ENCODE measurements around the gene SCN9A.
"Not testable (repeated sequence)": the region's sequence is repeated elsewhere in the genome, so short reads cannot be mapped to it uniquely, and the experiment has no call there.

Gene SCN9A

GRCh38 chr2:166332106-166332505, 43.6 kb downstream of the SCN9A start:
- DNase-seq, result no peak

GRCh38 chr2:166331468-166331867, 44.3 kb downstream of the SCN9A start:
- DNase-seq, result no peak

- DNase-seq, result no peak
Observed at GRCh38 chr2:166329465-166329864, 46.3 kb downstream of the SCN9A start.

GRCh38 chr2:166328147-166328546, 47.6 kb downstream of the SCN9A start:
- DNase-seq, result no peak

- no peak for DNase-seq
Observed at GRCh38 chr2:166321076-166321475, 54.7 kb downstream of the SCN9A start.

GRCh38 chr2:166314022-166314759, 61.6 kb downstream of the SCN9A start:
- no peak for DNase-seq

GRCh38 chr2:166312863-166313262, 62.9 kb downstream of the SCN9A start:
- not testable (repeated sequence) for DNase-seq

GRCh38 chr2:166307326-166307725, 68.4 kb downstream of the SCN9A start:
- DNase-seq, result no peak

- no peak for DNase-seq
Observed at GRCh38 chr2:166304656-166305055, 71.1 kb downstream of the SCN9A start.

GRCh38 chr2:166302036-166302435, 73.7 kb downstream of the SCN9A start:
- DNase-seq, result no peak

- no peak for DNase-seq
Observed at GRCh38 chr2:166297951-166298350, 77.8 kb downstream of the SCN9A start.

- DNase-seq, result no peak
Observed at GRCh38 chr2:166293984-166294383, 81.8 kb downstream of the SCN9A start.

- DNase-seq, result no peak
Observed at GRCh38 chr2:166285215-166285614, 90.5 kb downstream of the SCN9A start.

- DNase-seq, result no peak
Observed at GRCh38 chr2:166284359-166284758, 91.4 kb downstream of the SCN9A start.

GRCh38 chr2:166282154-166282553, 93.6 kb downstream of the SCN9A start:
- no peak for DNase-seq

- DNase-seq, result no peak
Observed at GRCh38 chr2:166278856-166279255, 96.9 kb downstream of the SCN9A start.

GRCh38 chr2:166270376-166270775, 105.4 kb downstream of the SCN9A start:
- no peak for DNase-seq

- no peak for DNase-seq
Observed at GRCh38 chr2:166269322-166269721, 106.4 kb downstream of the SCN9A start.

GRCh38 chr2:166257859-166258258, 117.9 kb downstream of the SCN9A start:
- DNase-seq, result no peak

- DNase-seq, result no peak
Observed at GRCh38 chr2:166256896-166257295, 118.8 kb downstream of the SCN9A start.

- DNase-seq, result no peak
Observed at GRCh38 chr2:166249318-166249717, 126.4 kb downstream of the SCN9A start.

GRCh38 chr2:166246901-166247300, 128.8 kb downstream of the SCN9A start:
- no peak for DNase-seq

GRCh38 chr2:166242309-166242708, 133.4 kb downstream of the SCN9A start:
- DNase-seq, result no peak

- no peak for DNase-seq
Observed at GRCh38 chr2:166240387-166241313, 135.1 kb downstream of the SCN9A start.

All from cortex of kidney (tissue), 1 donor.